H54 (cell line): Measurements from ENCODE around the gene FHIT.

Experiments
- DNase-seq: peaks from one replicate; pipeline ENCODE4 v3.0.0; 2011; ENCODE audit warnings: low spot score, mixed read lengths; ENCODE audit not compliant: insufficient read length
- FAIRE-seq: peaks from 3 replicates; lab custom pipeline; 2011; peaks lifted over from hg19 to GRCh38; lab: Jason Lieb, UNC
- POLR2A ChIP-seq: IDR thresholded peaks from 2 replicates; pipeline ENCODE4 v1.6.1; 2011; ENCODE audit warnings: low read depth, mild to moderate bottlenecking, low read length

Gene FHIT

GRCh38 chr3:60650171-60650570 lies 601.1 kb downstream of the FHIT start:
- TF ChIP-seq POLR2A: no peak
- no peak for DNase-seq
- FAIRE-seq: no peak

- no peak for DNase-seq
- TF ChIP-seq POLR2A: no peak
- FAIRE-seq: no peak
Observed at GRCh38 chr3:60645801-60646200, 605.5 kb downstream of the FHIT start.

- no peak for DNase-seq
- TF ChIP-seq POLR2A: no peak
- FAIRE-seq: no peak
Observed at GRCh38 chr3:60643831-60644230, 607.4 kb downstream of the FHIT start.

GRCh38 chr3:60641354-60641753 lies 609.9 kb downstream of the FHIT start:
- no peak for FAIRE-seq
- no peak for TF ChIP-seq POLR2A
- no peak for DNase-seq

- TF ChIP-seq POLR2A: no peak
- DNase-seq (peak; percentile 9), FAIRE-seq (no peak)
Observed at GRCh38 chr3:60636846-60637245, 614.4 kb downstream of the FHIT start.

GRCh38 chr3:60633644-60634043 lies 617.6 kb downstream of the FHIT start:
- TF ChIP-seq POLR2A: no peak
- no peak for FAIRE-seq
- no peak for DNase-seq

- no peak for TF ChIP-seq POLR2A
- FAIRE-seq (no peak), DNase-seq (no peak)
Observed at GRCh38 chr3:60631509-60631908, 619.7 kb downstream of the FHIT start.

- FAIRE-seq (no peak), DNase-seq (no peak)
- TF ChIP-seq POLR2A: no peak
Observed at GRCh38 chr3:60630953-60631352, 620.3 kb downstream of the FHIT start.

GRCh38 chr3:60629816-60630215 lies 621.4 kb downstream of the FHIT start:
- DNase-seq: no peak
- no peak for FAIRE-seq
- no peak for TF ChIP-seq POLR2A

GRCh38 chr3:60622349-60622748 lies 628.9 kb downstream of the FHIT start:
- FAIRE-seq (no peak), DNase-seq (no peak)
- no peak for TF ChIP-seq POLR2A

- FAIRE-seq (no peak), DNase-seq (no peak)
- no peak for TF ChIP-seq POLR2A
Observed at GRCh38 chr3:60617188-60617587, 634.1 kb downstream of the FHIT start.

GRCh38 chr3:60613769-60614303 lies 637.4 kb downstream of the FHIT start:
- no peak for TF ChIP-seq POLR2A
- FAIRE-seq (no peak), DNase-seq (no peak)

GRCh38 chr3:60610441-60611112 lies 640.7 kb downstream of the FHIT start:
- FAIRE-seq: peak; percentile 77
- DNase-seq: peak; percentile 9
- no peak for TF ChIP-seq POLR2A

- FAIRE-seq (peak; percentile 30), DNase-seq (no peak)
- no peak for TF ChIP-seq POLR2A
Observed at GRCh38 chr3:60609446-60609845, 641.8 kb downstream of the FHIT start.

GRCh38 chr3:60603860-60604259 lies 647.4 kb downstream of the FHIT start:
- no peak for FAIRE-seq
- DNase-seq: no peak
- TF ChIP-seq POLR2A: no peak
